NT2/D1 (cell line): ENCODE data around the gene LY86.
"Not testable (repeated sequence)": the region's sequence is repeated elsewhere in the genome, so short reads cannot be mapped to it uniquely, and the experiment has no call there.

Experiments
- DNase-seq: peaks from one replicate; pipeline ENCODE4 v3.0.0-alpha.2; 2011; ENCODE audit warnings: low read depth, low spot score
- H3K27me3 ChIP-seq: 2 replicates; pipeline ENCODE4 v1.6.0; 2011; ENCODE audit warnings: mild to moderate bottlenecking; ENCODE audit not compliant: insufficient read length, insufficient read depth
- H3K36me3 ChIP-seq: 2 replicates; pipeline ENCODE4 v1.6.1; 2011; ENCODE audit warnings: mild to moderate bottlenecking, low read length, mixed read lengths; ENCODE audit not compliant: insufficient read depth, insufficient read length
- H3K4me1 ChIP-seq: 2 replicates; pipeline ENCODE4 v1.5.1; 2011; ENCODE audit not compliant: insufficient read depth, insufficient read length
- H3K4me3 ChIP-seq: 2 replicates; pipeline ENCODE4 v1.5.1; 2011; ENCODE audit warnings: low read depth; ENCODE audit not compliant: insufficient read length
- H3K9ac ChIP-seq: 2 replicates; pipeline ENCODE4 v1.6.0; 2011; ENCODE audit warnings: low read depth; ENCODE audit not compliant: insufficient read length
- H3K9me3 ChIP-seq: 2 replicates; pipeline ENCODE4 v1.5.1; 2011; ENCODE audit warnings: mild to moderate bottlenecking, low read length; ENCODE audit not compliant: insufficient read depth
- SUZ12 ChIP-seq: IDR thresholded peaks from 2 replicates; pipeline ENCODE4 v1.6.1; 2011; ENCODE audit not compliant: insufficient read length, insufficient read depth; ENCODE audit errors: extremely low read depth
- YY1 ChIP-seq: IDR thresholded peaks from 2 replicates; pipeline ENCODE4 v1.6.1; 2011; ENCODE audit not compliant: insufficient read length, insufficient read depth
- ZNF274 ChIP-seq: IDR thresholded peaks from 2 replicates; pipeline ENCODE4 v1.6.1; 2011; ENCODE audit warnings: mild to moderate bottlenecking, low read depth, low read length

LY86 gene

DNA sequence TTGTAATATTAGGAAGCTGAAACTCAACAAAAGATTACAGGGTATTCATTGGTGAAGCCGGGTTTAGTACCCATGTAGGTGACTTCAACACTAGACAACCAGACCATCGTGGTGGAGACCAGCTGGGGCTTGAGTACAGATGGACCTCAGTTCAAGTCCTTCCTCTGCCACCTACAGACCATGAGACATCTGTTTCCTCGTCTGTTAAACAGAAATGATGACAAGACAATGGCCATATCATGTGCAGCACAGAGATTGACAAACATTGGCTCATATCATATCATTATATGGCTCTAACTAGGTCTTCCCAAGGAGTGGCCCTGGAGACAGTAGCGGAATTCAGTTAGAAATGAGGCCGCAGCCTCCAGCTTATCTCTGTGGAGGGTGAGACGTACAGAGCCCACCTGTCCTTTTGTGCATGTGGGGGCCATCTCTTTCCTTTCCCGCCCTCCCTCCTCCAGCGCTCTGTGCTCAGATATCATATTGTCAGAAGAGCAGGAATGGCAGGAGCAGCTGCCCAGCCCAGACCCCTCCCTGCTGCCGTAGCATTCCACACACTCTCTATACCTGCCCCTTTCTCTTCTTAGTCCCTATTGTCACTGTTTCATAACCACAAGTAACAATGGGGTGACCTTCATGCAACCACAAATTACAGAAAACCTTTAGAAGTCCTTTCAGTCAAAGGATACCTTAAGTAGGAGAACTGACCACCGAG lies 75.1 kb downstream of the LY86 start:
- TF ChIP-seq SUZ12: no peak
- no peak for TF ChIP-seq ZNF274
- no peak for TF ChIP-seq YY1
- no peaks in the 10 kb centered on the region for H3K27me3 ChIP-seq
- peaks cover 2% of the 10 kb centered on the region for H3K4me1 ChIP-seq
- no peaks in the 10 kb centered on the region for H3K9me3 ChIP-seq
- H3K4me3 ChIP-seq: no peak overlapping the region
- no peak overlapping the region for H3K9ac ChIP-seq
- H3K36me3 ChIP-seq: no peaks in the 10 kb centered on the region
- DNase-seq: no peak

DNA sequence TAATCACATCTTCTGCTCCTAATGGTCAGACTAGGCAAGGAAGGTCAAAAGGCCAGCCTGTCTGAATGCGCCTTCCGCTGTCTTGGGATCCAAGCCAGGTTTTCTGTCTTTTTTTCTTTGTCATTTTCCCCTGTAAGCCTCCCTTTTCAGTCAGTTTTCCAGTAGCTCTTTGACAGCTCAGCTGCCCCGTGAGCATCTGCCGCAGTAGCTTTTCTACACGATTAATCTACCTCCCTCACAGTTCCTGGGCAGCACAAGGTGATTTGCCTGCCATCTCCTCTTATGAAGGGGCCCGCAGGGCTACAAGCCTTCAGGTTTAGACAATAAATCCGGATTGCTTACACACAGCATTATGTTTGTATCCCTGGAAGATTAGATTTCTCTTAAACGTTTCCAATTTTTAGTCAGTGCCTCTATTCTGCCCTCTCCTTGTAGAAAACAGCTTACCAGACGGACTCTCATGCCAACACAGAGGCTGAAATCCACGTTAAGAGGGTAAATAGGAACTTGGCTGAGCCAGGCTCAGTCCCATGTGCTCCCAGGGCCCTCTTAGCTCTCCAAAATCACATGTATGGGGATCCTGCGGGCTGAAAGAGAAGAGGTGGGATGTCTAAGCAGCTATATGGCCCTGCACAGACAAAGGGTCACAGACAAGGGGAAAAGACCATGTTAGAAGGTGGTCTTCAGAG lies 77.2 kb downstream of the LY86 start:
- peaks cover 2% of the 10 kb centered on the region for H3K4me1 ChIP-seq
- no peaks in the 10 kb centered on the region for H3K9me3 ChIP-seq
- H3K9ac ChIP-seq: no peak overlapping the region
- H3K27me3 ChIP-seq: no peaks in the 10 kb centered on the region
- H3K4me3 ChIP-seq: no peak overlapping the region
- H3K36me3 ChIP-seq: no peaks in the 10 kb centered on the region
- DNase-seq: no peak
- TF ChIP-seq YY1: no peak

DNA sequence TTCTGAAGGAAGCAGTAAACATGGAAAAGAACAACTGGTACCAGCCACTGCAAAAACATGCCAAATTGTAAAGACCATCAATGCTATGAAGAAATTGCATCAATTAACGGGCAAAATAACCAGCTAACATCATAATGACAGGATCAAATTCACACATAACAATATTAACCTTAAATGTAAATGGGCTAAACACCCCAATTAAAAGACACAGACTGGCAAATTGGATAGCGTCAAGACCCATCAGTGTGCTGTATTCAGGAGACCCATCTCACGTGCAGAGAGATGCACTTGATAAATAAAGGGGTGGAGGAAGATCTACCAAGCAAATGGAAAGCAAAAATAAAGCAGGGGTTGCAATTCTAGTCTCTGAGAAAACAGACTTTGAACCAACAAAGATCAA lies 81.6 kb downstream of the LY86 start:
- not testable (repeated sequence) for H3K4me3 ChIP-seq, H3K9me3 ChIP-seq, H3K36me3 ChIP-seq, H3K27me3 ChIP-seq, H3K9ac ChIP-seq, DNase-seq, H3K4me1 ChIP-seq

DNA sequence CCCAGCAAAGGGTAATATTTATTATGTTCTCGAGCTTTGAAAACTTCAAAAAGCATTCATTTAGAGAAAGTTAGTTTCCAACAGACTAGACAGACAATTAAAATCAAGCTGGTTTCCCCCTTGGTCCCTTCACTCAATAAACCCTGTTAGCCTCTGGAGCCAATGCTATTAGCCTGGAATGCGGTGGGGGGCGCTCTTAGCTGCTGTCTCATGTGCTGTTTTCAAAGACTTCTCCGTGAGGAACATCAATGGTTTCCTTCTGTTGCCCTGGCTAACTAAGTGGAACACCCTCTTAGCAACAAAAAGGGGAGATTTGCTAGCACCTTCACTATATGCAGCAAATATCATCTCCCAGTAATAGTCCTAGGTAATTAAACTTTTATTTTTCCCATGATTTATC lies 86.4 kb downstream of the LY86 start:
- Histone ChIP-seq H3K36me3 (no peaks in the 10 kb centered on the region), H3K4me3 (no peak overlapping the region), H3K9ac (no peak overlapping the region), H3K27me3 (no peaks in the 10 kb centered on the region), H3K9me3 (no peaks in the 10 kb centered on the region), H3K4me1 (peaks cover 2% of the 10 kb centered on the region)
- TF ChIP-seq ZNF274: no peak
- TF ChIP-seq YY1: no peak
- no peak for DNase-seq

DNA sequence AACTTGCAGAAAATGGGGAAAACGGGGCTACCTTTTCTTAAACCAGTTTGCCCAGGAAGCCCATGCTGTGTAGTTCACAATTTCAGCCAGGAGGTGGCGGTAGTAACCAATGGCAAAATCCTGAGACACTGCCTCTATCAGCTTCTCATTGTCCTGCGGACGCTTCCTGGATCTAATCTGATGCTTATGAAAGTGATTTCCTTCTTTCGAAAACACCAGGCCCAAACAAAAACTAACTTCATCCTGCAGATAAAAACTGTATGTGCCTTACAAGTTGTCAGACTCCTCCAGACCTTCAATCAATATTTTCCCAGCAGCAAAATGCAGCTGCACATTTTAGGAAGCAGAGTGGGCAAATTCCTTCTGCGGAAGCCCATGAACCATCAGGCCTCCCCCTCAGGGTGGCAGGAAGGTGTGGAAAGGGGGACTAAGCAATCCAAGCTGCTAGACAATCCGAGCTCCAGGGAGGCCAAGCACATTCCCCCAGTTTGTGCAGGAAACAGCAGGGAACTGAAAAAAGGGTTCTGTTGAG lies 88.5 kb downstream of the LY86 start:
- peak; percentile 74 for DNase-seq
- TF ChIP-seq SUZ12 (no peak), ZNF274 (no peak), YY1 (no peak)
- Histone ChIP-seq H3K9me3 (no peaks in the 10 kb centered on the region), H3K36me3 (no peaks in the 10 kb centered on the region), H3K9ac (peak overlapping the region; percentile 11), H3K27me3 (no peaks in the 10 kb centered on the region), H3K4me1 (peaks cover 2% of the 10 kb centered on the region), H3K4me3 (no peak overlapping the region)

DNA sequence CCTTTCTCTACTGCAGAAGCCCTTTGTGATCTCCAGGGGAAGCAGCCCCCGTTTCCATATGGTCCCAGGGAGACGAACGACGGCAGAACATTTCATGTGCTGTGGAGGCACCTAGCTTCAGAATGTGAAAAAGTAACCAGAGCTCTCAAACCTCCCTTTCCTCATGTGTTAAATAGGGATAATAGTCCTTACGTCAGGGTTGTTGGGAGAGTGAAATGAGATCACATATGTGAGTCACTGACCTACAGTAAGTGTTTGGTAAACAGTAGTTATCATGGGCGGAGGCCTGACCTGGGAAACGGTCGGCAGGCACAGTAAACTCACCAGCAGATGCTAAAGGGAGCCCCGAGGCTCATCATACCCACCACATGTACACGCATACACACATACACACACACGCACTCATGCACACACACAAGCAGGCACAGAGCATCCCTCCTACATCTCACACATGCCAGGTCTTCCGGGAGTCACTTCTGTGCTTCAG lies 89.7 kb downstream of the LY86 start:
- Histone ChIP-seq H3K9ac (no peak overlapping the region), H3K36me3 (no peaks in the 10 kb centered on the region), H3K27me3 (no peaks in the 10 kb centered on the region), H3K4me3 (no peak overlapping the region), H3K4me1 (peaks cover 2% of the 10 kb centered on the region), H3K9me3 (no peaks in the 10 kb centered on the region)
- DNase-seq: no peak
- TF ChIP-seq ZNF274 (no peak), SUZ12 (no peak), YY1 (no peak)

DNA sequence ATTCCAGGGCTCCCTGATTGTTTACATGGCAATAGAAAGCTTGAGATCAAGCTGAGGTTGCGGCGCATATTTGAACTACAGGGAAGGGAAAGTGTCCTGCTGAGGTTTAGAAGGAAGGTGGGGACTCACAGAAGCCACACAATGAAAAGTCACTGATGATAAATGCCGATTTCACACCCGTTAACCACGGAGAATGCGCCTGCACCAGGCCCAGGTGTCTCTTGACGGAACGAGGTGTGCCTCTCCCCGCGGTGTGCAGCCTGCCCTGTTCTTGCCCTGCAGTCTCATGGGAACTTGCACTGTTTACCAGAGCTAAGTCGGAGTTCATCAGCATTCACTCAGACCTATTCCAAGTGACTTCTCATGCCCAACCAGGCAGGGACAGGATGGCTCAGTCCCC lies 90.3 kb downstream of the LY86 start:
- peaks cover 2% of the 10 kb centered on the region for H3K4me1 ChIP-seq
- no peaks in the 10 kb centered on the region; the same call in 1 of the 2 replicates for H3K9me3 ChIP-seq
- no peaks in the 10 kb centered on the region for H3K36me3 ChIP-seq
- TF ChIP-seq SUZ12 (no peak), ZNF274 (no peak), YY1 (no peak)
- no peaks in the 10 kb centered on the region for H3K27me3 ChIP-seq
- no peak overlapping the region for H3K9ac ChIP-seq
- no peak overlapping the region for H3K4me3 ChIP-seq
- DNase-seq: no peak
